ENCODE measurements around the gene PDCD11.

DNA sequence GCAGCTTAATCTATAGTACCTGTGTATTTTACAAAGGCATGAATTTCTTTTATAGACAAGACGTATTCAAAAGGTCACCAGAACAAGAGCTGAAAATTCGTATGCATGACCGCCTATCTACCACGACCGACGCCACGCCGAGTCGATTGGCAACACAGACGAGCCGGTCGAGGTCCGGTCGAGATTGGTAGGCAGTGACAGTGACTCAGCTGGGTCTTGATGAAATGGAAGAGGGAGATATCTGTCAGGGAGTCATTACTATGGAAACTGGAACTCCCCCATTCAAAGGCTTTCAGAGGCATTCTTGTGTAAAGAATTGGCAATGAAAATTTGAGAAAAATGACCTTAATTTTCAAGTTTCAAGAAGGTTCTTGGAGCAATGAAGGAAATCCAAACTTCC lies 2.2 kb upstream of the PDCD11 start:
- no peak for TF ChIP-seq CTCF (IDR thresholded peaks at IDR 0.05)
- TF ChIP-seq POLR2A (IDR thresholded peaks at IDR 0.05), result no peak

All from uterus (tissue), 2 donors.